Caco-2 (cell line): ENCODE data around the gene SPRYD4. TPM values are rescaled to one million over a fixed set of nuclear protein-coding genes. Genes with fewer than 3 reads are reported as not detected.

Experiments used
- BruUV-seq: library from RNA; stranded (reverse); fragments of 400-500 nt; replicated peaks from 2 replicates; lab custom pipeline; 2021; lab: Mats Ljungman, UMichigan
- CTCF ChIA-PET: fragments of 300-600 bp; sonication (Branson Sonifier 250); formaldehyde crosslinking; loops from one replicate; lab custom pipeline; 2022; ENCODE audit warnings: antibody characterized with exemption; lab: Charles Lee
- POLR2A ChIA-PET: fragments of 300-600 bp; sonication (Branson Sonifier 250); formaldehyde crosslinking; loops from one replicate; lab custom pipeline; 2022; ENCODE audit warnings: antibody characterized with exemption; lab: Charles Lee
- DNase-seq, 2 experiments: peaks; one replicate each; pipeline versions ENCODE4 v3.0.0 to v3.0.0-alpha.2; 2020 to 2022
- H3K27me3 ChIP-seq: replicated peaks from 2 replicates; pipeline ENCODE4 v1.6.0; 2011; ENCODE audit warnings: low read length; ENCODE audit not compliant: control insufficient read depth, insufficient read depth
- H3K36me3 ChIP-seq: 2 replicates; pipeline ENCODE4 v1.5.1; 2011; ENCODE audit warnings: low read length; ENCODE audit not compliant: control insufficient read depth, insufficient read depth
- H3K4me1 ChIP-seq: fragments of 250-450 bp; sonication (Bioruptor Pico); 2 replicates; pipeline ENCODE4 v1.5.1; 2020; ENCODE audit warnings: mild to moderate bottlenecking
- H3K4me3 ChIP-seq: 2 replicates; pipeline ENCODE4 v1.5.1; 2011; ENCODE audit warnings: low read depth, mild to moderate bottlenecking, control low read depth, low read length
- H3K9me3 ChIP-seq: fragments of 250-450 bp; sonication (Bioruptor Pico); 2 replicates; pipeline ENCODE4 v1.5.1; 2020; ENCODE audit warnings: mild to moderate bottlenecking, moderate library complexity
- H3K27ac Mint-ChIP-seq: one replicate; pipeline ENCODE4 v1.8.0; 2022; ENCODE audit warnings: mixed read lengths; ENCODE audit not compliant: unreplicated experiment
- H3K27me3 Mint-ChIP-seq: one replicate; pipeline ENCODE4 v1.8.0; 2022; ENCODE audit warnings: mixed read lengths; ENCODE audit not compliant: insufficient read depth, unreplicated experiment
- H3K36me3 Mint-ChIP-seq: one replicate; pipeline ENCODE4 v1.8.0; 2022; ENCODE audit warnings: mild to moderate bottlenecking, mixed read lengths; ENCODE audit not compliant: insufficient read depth, unreplicated experiment
- H3K4me1 Mint-ChIP-seq: one replicate; pipeline ENCODE4 v1.8.0; 2022; ENCODE audit warnings: low read depth, mixed read lengths; ENCODE audit not compliant: unreplicated experiment
- H3K4me3 Mint-ChIP-seq: one replicate; pipeline ENCODE4 v1.8.0; 2022; ENCODE audit warnings: mild to moderate bottlenecking, moderate library complexity, mixed read lengths; ENCODE audit not compliant: unreplicated experiment
- H3K9me3 Mint-ChIP-seq: one replicate; pipeline ENCODE4 v1.8.0; 2022; ENCODE audit warnings: mixed read lengths; ENCODE audit not compliant: unreplicated experiment
- intact Hi-C: fragments of 100-400 bp; cut with micrococcal nuclease; formaldehyde crosslinking; loops from one replicate; pipeline ENCODE4 v1.10.0; 2022; ENCODE audit not compliant: unreplicated experiment
- total RNA-seq: library from RNA; stranded (reverse); gene quantifications from 2 replicates; pipeline ENCODE4 v1.2.3, GENCODE V29; 2022
- TF ChIP-seq, protein P1 (sequence below), 2 experiments: fragments of 200-600 bp in 1 of 2; IDR thresholded peaks; 1 replicate in 1 of 2; 2 replicates in 1 of 2; pipeline versions ENCODE4 v1.5.1 to v1.8.0; 2011 to 2022; ENCODE audit warnings: antibody characterized with exemption in 1 of 2, control low read depth in 1 of 2, inconsistent platforms in 1 of 2, low read depth in 1 of 2, low read length in 1 of 2, mild to moderate bottlenecking in 1 of 2, moderate library complexity in 1 of 2; ENCODE audit not compliant: insufficient read depth in 1 of 2, severe bottlenecking in 1 of 2, unreplicated experiment in 1 of 2

Gene SPRYD4
- total RNA-seq, 1 experiment from 2014 or later: 2.8 TPM

DNA sequence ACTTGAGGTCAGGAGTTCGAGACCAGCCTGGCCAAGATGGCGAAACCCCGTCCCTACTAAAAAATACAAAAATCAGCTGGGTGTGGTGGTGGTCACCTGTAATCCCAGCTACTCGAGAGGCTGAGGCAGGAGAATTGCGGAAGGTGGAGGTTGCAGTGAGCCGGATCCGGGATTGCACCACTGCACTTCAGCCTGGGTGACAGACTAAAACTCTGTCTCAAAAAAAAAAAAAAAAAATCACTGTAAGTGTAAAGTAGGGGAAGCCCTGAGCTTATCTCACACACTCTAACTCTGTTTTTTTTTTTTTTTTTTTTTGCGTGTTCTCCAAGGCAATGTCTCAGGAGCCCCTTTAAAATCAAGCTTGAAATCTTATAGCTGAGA is 52.8 kb downstream of the SPRYD4 start:
- H3K27me3 ChIP-seq: no peaks in the 10 kb centered on the region
- no peaks in the 10 kb centered on the region for H3K9me3 ChIP-seq
- peak overlapping the region; percentile 82 for H3K4me3 Mint-ChIP-seq
- ChIA-PET CTCF (interaction anchor here (0.6 to 1.4 kb wide), 8 partner anchors 45 to 909 kb away, joined by 3 to 21 read pairs (median 3); no protein-coding TSS in a partner anchor), POLR2A (interaction anchor here (0.6 to 0.7 kb wide), 8 partner anchors 11 to 212 kb away, joined by 3 to 8 read pairs (median 4); partner anchors contain the start of gene STAT2)
- no peaks in the 10 kb centered on the region for H3K9me3 Mint-ChIP-seq
- BruUV-seq: no TSS peak
- intact Hi-C loops: no loop called here
- H3K4me3 ChIP-seq: peak overlapping the region; percentile 59
- no peaks in the 10 kb centered on the region for H3K36me3 Mint-ChIP-seq
- H3K36me3 ChIP-seq: no peaks in the 10 kb centered on the region
- peak overlapping the region; percentile 23 for H3K27ac Mint-ChIP-seq
- H3K4me1 Mint-ChIP-seq: peaks cover 6% of the 10 kb centered on the region
- no peaks in the 10 kb centered on the region for H3K27me3 Mint-ChIP-seq
- peaks cover 16% of the 10 kb centered on the region; the same call in 1 of the 2 replicates for H3K4me1 ChIP-seq
- no peak for DNase-seq
- TF ChIP-seq, protein P1, sequence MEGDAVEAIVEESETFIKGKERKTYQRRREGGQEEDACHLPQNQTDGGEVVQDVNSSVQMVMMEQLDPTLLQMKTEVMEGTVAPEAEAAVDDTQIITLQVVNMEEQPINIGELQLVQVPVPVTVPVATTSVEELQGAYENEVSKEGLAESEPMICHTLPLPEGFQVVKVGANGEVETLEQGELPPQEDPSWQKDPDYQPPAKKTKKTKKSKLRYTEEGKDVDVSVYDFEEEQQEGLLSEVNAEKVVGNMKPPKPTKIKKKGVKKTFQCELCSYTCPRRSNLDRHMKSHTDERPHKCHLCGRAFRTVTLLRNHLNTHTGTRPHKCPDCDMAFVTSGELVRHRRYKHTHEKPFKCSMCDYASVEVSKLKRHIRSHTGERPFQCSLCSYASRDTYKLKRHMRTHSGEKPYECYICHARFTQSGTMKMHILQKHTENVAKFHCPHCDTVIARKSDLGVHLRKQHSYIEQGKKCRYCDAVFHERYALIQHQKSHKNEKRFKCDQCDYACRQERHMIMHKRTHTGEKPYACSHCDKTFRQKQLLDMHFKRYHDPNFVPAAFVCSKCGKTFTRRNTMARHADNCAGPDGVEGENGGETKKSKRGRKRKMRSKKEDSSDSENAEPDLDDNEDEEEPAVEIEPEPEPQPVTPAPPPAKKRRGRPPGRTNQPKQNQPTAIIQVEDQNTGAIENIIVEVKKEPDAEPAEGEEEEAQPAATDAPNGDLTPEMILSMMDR (IDR thresholded peaks at IDR 0.05; ENCODE audit: insufficient read depth in 1 of 2, low read depth in 1 of 2, low read length in 1 of 2, severe bottlenecking in 1 of 2, unreplicated experiment in 1 of 2): no peak

DNA sequence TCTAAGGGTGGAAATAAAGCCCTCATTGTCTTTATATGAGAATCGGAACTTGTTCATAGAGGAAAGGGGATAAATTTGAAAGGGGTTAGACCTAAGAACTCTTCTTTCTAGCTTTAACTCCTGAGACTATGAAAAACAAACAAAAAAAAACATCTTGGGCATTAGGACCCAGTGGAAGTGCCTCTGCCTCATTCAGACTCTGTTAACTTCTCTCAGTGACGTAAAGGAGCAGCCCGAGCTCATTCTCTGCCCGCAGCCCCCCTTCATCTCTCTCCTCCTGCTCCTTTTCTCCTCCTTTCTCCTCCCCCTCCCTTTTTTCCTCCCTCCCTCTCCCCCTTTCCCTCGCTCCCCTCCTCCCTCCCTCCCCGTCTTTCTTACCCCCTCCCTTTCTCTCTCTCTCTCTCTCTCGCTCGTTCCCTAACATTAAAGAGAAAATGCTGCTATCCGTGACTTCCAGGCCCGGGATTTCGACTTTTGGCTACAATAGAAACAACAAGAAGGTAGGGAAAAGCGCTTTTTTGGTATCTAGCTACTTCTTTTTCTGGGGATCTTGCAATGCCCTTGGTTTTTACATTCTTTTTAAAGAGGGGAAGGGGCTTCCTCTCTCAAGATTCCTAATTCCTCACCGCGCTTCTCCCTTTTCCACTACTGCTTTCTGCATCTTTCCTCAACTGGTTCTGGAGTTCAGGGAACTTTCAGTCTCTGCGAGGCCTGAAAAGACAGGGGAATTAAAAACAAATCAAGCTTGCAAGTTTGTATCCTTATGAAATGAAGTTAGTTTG is 53.4 kb downstream of the SPRYD4 start, which contains the start of gene RBMS2:
TSS of gene RBMS2 (plus strand) at position 231 of the 782 bp plus-strand sequence. CDS start at position 435, 204 bp downstream.
- Histone ChIP-seq H3K27me3 (no peaks in the 10 kb centered on the region), H3K4me3 (peak within 1 kb of the TSS; percentile 59), H3K4me1 (peaks cover 19% of the 10 kb centered on the region), H3K9me3 (no peaks in the 10 kb centered on the region), H3K36me3 (no peaks in the 10 kb centered on the region)
- Mint-ChIP-seq H3K27me3 (no peaks in the 10 kb centered on the region), H3K9me3 (no peaks in the 10 kb centered on the region), H3K4me1 (peaks cover 6% of the 10 kb centered on the region), H3K36me3 (no peaks in the 10 kb centered on the region), H3K27ac (peak within 1 kb of the TSS; percentile 23), H3K4me3 (peak within 1 kb of the TSS; percentile 82)
- BruUV-seq: no TSS peak
- ChIA-PET POLR2A (interaction anchor here (0.5 to 0.7 kb wide), 8 partner anchors 10 to 370 kb away, joined by 3 to 8 read pairs (median 4); partner anchors contain the start of gene STAT2), CTCF (interaction anchor here (0.5 to 1.4 kb wide), 8 partner anchors 44 to 908 kb away, joined by 3 to 21 read pairs (median 3); no protein-coding TSS in a partner anchor)
- TF ChIP-seq, protein P1 (IDR thresholded peaks at IDR 0.05; ENCODE audit: insufficient read depth in 1 of 2, low read depth in 1 of 2, low read length in 1 of 2, severe bottlenecking in 1 of 2, unreplicated experiment in 1 of 2): no peak
- intact Hi-C loops: loop anchor here (2.0 kb wide), 1 partner anchor 115 kb away; no protein-coding TSS in a partner anchor
- peak; percentile 83 to 92 for DNase-seq

DNA sequence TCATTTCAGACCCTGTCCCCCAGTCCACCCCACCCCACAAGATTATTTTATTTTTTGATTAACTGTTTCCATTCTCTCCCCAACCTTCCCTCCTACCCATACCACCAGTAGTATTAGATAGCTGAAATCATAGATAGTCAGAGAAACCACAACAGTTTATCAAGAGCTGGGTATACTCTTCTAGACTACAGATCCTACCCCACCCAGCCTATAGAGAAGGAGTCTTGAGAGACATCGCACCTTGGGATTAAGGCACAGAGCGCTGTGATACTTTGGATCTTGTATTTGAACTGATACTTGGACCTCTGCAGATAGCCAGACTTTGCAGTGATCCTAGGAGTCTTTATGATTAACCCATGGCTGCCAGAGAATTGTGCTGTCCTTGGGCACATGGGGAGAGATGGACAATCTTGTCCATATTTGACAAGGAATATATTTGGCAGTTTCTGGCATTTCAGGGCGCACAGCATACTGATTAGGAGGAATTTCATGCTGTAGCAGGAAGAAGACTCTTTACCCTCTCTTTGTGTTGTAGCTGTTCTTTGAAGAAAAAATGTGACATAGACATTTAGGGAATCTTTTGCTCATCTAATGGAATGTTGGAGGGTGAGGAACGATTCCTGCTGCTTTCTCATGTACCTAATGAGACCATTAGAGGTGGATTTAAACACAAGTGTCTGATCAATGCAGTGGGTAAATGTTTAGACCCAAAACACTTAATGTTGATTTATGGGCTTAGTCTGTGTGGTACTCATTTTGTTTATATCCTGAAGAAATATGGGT is 54.2 kb downstream of the SPRYD4 start:
- Histone ChIP-seq H3K36me3 (no peaks in the 10 kb centered on the region), H3K4me1 (peaks cover 25% of the 10 kb centered on the region), H3K27me3 (no peaks in the 10 kb centered on the region), H3K9me3 (no peaks in the 10 kb centered on the region), H3K4me3 (peak overlapping the region; percentile 59)
- intact Hi-C loops: loop anchor here (2.0 kb wide), 1 partner anchor 114 kb away; no protein-coding TSS in a partner anchor
- Mint-ChIP-seq H3K27ac (peak overlapping the region; percentile 23), H3K9me3 (no peaks in the 10 kb centered on the region), H3K4me3 (peak overlapping the region; percentile 82), H3K36me3 (no peaks in the 10 kb centered on the region), H3K27me3 (no peaks in the 10 kb centered on the region), H3K4me1 (peaks cover 6% of the 10 kb centered on the region)
- ChIA-PET POLR2A (no interaction called here), CTCF (interaction anchor here (0.5 to 1.5 kb wide), 3 partner anchors 44 to 114 kb away, joined by 3 to 21 read pairs (median 3); no protein-coding TSS in a partner anchor)
- no peak for DNase-seq
- BruUV-seq: TSS peak; percentile 77
- TF ChIP-seq, protein P1 (IDR thresholded peaks at IDR 0.05; ENCODE audit: insufficient read depth in 1 of 2, low read depth in 1 of 2, low read length in 1 of 2, severe bottlenecking in 1 of 2, unreplicated experiment in 1 of 2): no peak
